Measurements from ENCODE around the gene COL4A1.

DNA sequence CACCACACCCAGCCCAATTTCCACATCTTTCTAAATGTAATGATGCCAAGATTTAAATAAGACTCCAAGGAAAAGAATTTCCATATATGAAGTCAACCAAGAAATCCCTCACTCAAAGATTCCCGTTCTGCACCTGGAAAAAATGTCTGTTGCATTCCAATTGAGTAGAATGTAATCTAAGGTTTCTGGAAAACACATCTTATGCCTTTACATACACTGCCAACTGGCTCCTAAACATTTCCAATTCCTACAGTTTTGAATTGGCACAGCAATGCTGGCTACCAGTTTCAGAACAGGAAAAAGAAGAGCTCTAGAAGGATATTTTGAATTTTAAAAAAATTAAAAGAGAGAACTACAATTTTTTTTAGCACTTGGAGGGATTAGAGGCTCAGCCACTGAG is 43.1 kb upstream of the COL4A1 start:
- TF ChIP-seq POLR2A (IDR thresholded peaks at IDR 0.05) (no peak), CTCF (IDR thresholded peaks at IDR 0.05) (no peak)

Data from gastroesophageal sphincter (tissue), 3 donors.